Measurements from ENCODE around the gene TEKT5.

TEKT5 gene

GRCh38 chr16:10609402-10609774 lies 85.3 kb downstream of the TEKT5 start:
- peak; percentile 75 for DNase-seq (ENCODE audit: low read depth)

- DNase-seq (ENCODE audit: low read depth), result no peak
Observed at GRCh38 chr16:10608687-10609401, 85.9 kb downstream of the TEKT5 start.

- no peak for DNase-seq (ENCODE audit: low read depth)
Observed at GRCh38 chr16:10607157-10607556, 87.6 kb downstream of the TEKT5 start.

- DNase-seq (ENCODE audit: low read depth), result no peak
Observed at GRCh38 chr16:10606607-10607006, 88.1 kb downstream of the TEKT5 start.

GRCh38 chr16:10605636-10606035 lies 89.1 kb downstream of the TEKT5 start:
- no peak for DNase-seq (ENCODE audit: low read depth)

GRCh38 chr16:10601444-10602408 lies 93.0 kb downstream of the TEKT5 start:
- no peak for DNase-seq (ENCODE audit: low read depth)

GRCh38 chr16:10600782-10601443 lies 93.8 kb downstream of the TEKT5 start:
- no peak for DNase-seq (ENCODE audit: low read depth)

- DNase-seq (ENCODE audit: low read depth), result no peak
Observed at GRCh38 chr16:10599626-10600025, 95.1 kb downstream of the TEKT5 start.

GRCh38 chr16:10598157-10598556 lies 96.6 kb downstream of the TEKT5 start:
- DNase-seq (ENCODE audit: low read depth), result no peak

- DNase-seq (ENCODE audit: low read depth), result no peak
Observed at GRCh38 chr16:10597187-10597601, 97.5 kb downstream of the TEKT5 start.

- no peak for DNase-seq (ENCODE audit: low read depth)
Observed at GRCh38 chr16:10594312-10594950, 100.3 kb downstream of the TEKT5 start.

GRCh38 chr16:10592611-10593010 lies 102.1 kb downstream of the TEKT5 start:
- no peak for DNase-seq (ENCODE audit: low read depth)

- DNase-seq (ENCODE audit: low read depth), result no peak
Observed at GRCh38 chr16:10590342-10590741, 104.4 kb downstream of the TEKT5 start.

GRCh38 chr16:10589109-10589508 lies 105.6 kb downstream of the TEKT5 start:
- DNase-seq (ENCODE audit: low read depth), result no peak

GRCh38 chr16:10587622-10588021 lies 107.1 kb downstream of the TEKT5 start:
- DNase-seq (ENCODE audit: low read depth), result no peak

- no peak for DNase-seq (ENCODE audit: low read depth)
Observed at GRCh38 chr16:10584981-10585438, 109.7 kb downstream of the TEKT5 start.

- no peak for DNase-seq (ENCODE audit: low read depth)
Observed at GRCh38 chr16:10583269-10583668, 111.5 kb downstream of the TEKT5 start.

GRCh38 chr16:10581507-10581906 lies 113.2 kb downstream of the TEKT5 start:
- DNase-seq (ENCODE audit: low read depth), result peak; percentile 45

- no peak for DNase-seq (ENCODE audit: low read depth)
Observed at GRCh38 chr16:10580883-10581247, 113.9 kb downstream of the TEKT5 start.

- DNase-seq (ENCODE audit: low read depth), result peak; percentile 40
Observed at GRCh38 chr16:10579965-10580882, 114.5 kb downstream of the TEKT5 start, which contains the start of gene EMP2. Gene EMP2 (minus strand): TSS chr16:10580598. CDS start chr16:10547617, 32,981 bp downstream.

- no peak for DNase-seq (ENCODE audit: low read depth)
Observed at GRCh38 chr16:10579575-10579964, 115.2 kb downstream of the TEKT5 start.

All from amniotic epithelial cell (primary cell).